Measurements from ENCODE around the gene CRADD. TPM values are rescaled to one million over a fixed set of nuclear protein-coding genes. Genes with fewer than 3 reads are reported as not detected.

The CRADD gene
- total RNA-seq, 4 donors from 2014 or later = 16.1 to 43.3 (median 26.5) TPM

- intact Hi-C loops (cut with DNase I; ENCODE audit: low total_unique reads) = no loop called here
- no peak for DNase-seq (ENCODE audit: low spot score in 2 of 2)
- no peak overlapping the region for H3K4me3 ChIP-seq (ENCODE audit: low read depth, poor library complexity, severe bottlenecking)
- 36 to 54% methylated on average over 5 of the region's 5 CpGs for WGBS, 2 donors
- TF ChIP-seq POLR2A (IDR thresholded peaks at IDR 0.05) (no peak), CTCF (IDR thresholded peaks at IDR 0.05) (no peak)
Observed at GRCh38 chr12:93857279-93857938, 180.2 kb downstream of the CRADD start.

- intact Hi-C loops (cut with DNase I; ENCODE audit: low total_unique reads) = no loop called here
- H3K4me3 ChIP-seq (ENCODE audit: low read depth, poor library complexity, severe bottlenecking) = no peak overlapping the region
- TF ChIP-seq CTCF (IDR thresholded peaks at IDR 0.05) = no peak
- no peak for TF ChIP-seq POLR2A (IDR thresholded peaks at IDR 0.05)
- no peak for DNase-seq (ENCODE audit: low spot score in 2 of 2)
- 83 to 85% methylated on average over 2 of the region's 2 CpGs for WGBS, 2 donors
Observed at GRCh38 chr12:93857991-93858447, 180.8 kb downstream of the CRADD start.

- WGBS, 2 donors = 87 to 93% methylated on average over 7 of the region's 7 CpGs
- TF ChIP-seq CTCF (IDR thresholded peaks at IDR 0.05) (no peak), POLR2A (IDR thresholded peaks at IDR 0.05) (no peak)
- no peak overlapping the region for H3K4me3 ChIP-seq (ENCODE audit: low read depth, poor library complexity, severe bottlenecking)
- intact Hi-C loops (cut with DNase I; ENCODE audit: low total_unique reads) = no loop called here
- no peak for DNase-seq (ENCODE audit: low spot score in 2 of 2)
Observed at GRCh38 chr12:93860668-93861373, 183.6 kb downstream of the CRADD start.

- no peak for TF ChIP-seq POLR2A (IDR thresholded peaks at IDR 0.05)
- TF ChIP-seq CTCF (IDR thresholded peaks at IDR 0.05) = no peak
- no peak overlapping the region for H3K4me3 ChIP-seq (ENCODE audit: low read depth, poor library complexity, severe bottlenecking)
- intact Hi-C loops (cut with DNase I; ENCODE audit: low total_unique reads) = no loop called here
- WGBS, 2 donors = 94% methylated on average over 1 of the region's 1 CpG
- DNase-seq (ENCODE audit: low spot score in 2 of 2) = no peak
Observed at GRCh38 chr12:93862424-93862823, 185.2 kb downstream of the CRADD start.

- 80 to 88% methylated on average over 1 of the region's 1 CpG for WGBS, 2 donors
- DNase-seq (ENCODE audit: low spot score in 2 of 2) = no peak
- intact Hi-C loops (cut with DNase I; ENCODE audit: low total_unique reads) = no loop called here
- TF ChIP-seq CTCF (IDR thresholded peaks at IDR 0.05) (no peak), POLR2A (IDR thresholded peaks at IDR 0.05) (no peak)
- H3K4me3 ChIP-seq (ENCODE audit: low read depth, poor library complexity, severe bottlenecking) = no peak overlapping the region
Observed at GRCh38 chr12:93865751-93866150, 188.6 kb downstream of the CRADD start.
